Astrocyte (in vitro differentiated cells and primary cell): ENCODE measurements around the gene RTBDN. TPM values are rescaled to one million over a fixed set of nuclear protein-coding genes. Genes with fewer than 3 reads are reported as not detected.

Experiments used
- DNase-seq: peaks from one replicate; pipeline ENCODE4 v3.0.0-alpha.2; 2010; ENCODE audit warnings: low read depth
- FAIRE-seq: peaks from 2 replicates; lab custom pipeline; 2011; peaks lifted over from hg19 to GRCh38; lab: Jason Lieb, UNC
- H2AFZ ChIP-seq: 2 replicates; pipeline ENCODE4 v1.6.0; 2012; ENCODE audit warnings: low read depth, low read length, inconsistent platforms
- H3K27ac ChIP-seq: 2 replicates; pipeline ENCODE4 v1.5.1; 2011; ENCODE audit warnings: low read depth, low read length, inconsistent platforms
- H3K27me3 ChIP-seq: 2 replicates; pipeline ENCODE4 v1.6.0; 2011; ENCODE audit warnings: low read length, inconsistent platforms; ENCODE audit not compliant: insufficient read depth
- H3K36me3 ChIP-seq: 2 replicates; pipeline ENCODE4 v1.5.1; 2011; ENCODE audit warnings: low read length, inconsistent platforms; ENCODE audit not compliant: insufficient read depth
- H3K4me1 ChIP-seq: 2 replicates; pipeline ENCODE4 v1.5.1; 2011; ENCODE audit warnings: low read length, inconsistent platforms; ENCODE audit not compliant: insufficient read depth
- H3K4me2 ChIP-seq: 2 replicates; pipeline ENCODE4 v1.6.0; 2012; ENCODE audit warnings: low read length, inconsistent platforms
- H3K4me3 ChIP-seq: 2 replicates; pipeline ENCODE4 v1.5.1; 2011; ENCODE audit warnings: low read depth, mild to moderate bottlenecking, low read length, inconsistent platforms; ENCODE audit not compliant: insufficient read depth
- H3K79me2 ChIP-seq: 2 replicates; pipeline ENCODE4 v1.6.0; 2012; ENCODE audit warnings: mild to moderate bottlenecking, low read length, inconsistent platforms; ENCODE audit not compliant: insufficient read depth
- H3K9ac ChIP-seq: 2 replicates; pipeline ENCODE4 v1.6.0; 2012; ENCODE audit warnings: mild to moderate bottlenecking, low read length, inconsistent platforms
- H3K9me3 ChIP-seq: 2 replicates; pipeline ENCODE4 v1.5.1; 2012; ENCODE audit warnings: low read depth, mild to moderate bottlenecking, low read length, inconsistent platforms; ENCODE audit not compliant: insufficient read depth
- H4K20me1 ChIP-seq: 2 replicates; pipeline ENCODE4 v1.6.0; 2012; ENCODE audit warnings: low read length, inconsistent platforms; ENCODE audit not compliant: insufficient read depth
- H3K27ac Mint-ChIP-seq: one replicate; pipeline ENCODE4 v1.8.0; 2021; ENCODE audit warnings: mild to moderate bottlenecking, mixed read lengths; ENCODE audit not compliant: unreplicated experiment
- H3K27me3 Mint-ChIP-seq: one replicate; pipeline ENCODE4 v1.8.0; 2021; ENCODE audit warnings: low read depth, mixed read lengths; ENCODE audit not compliant: unreplicated experiment
- H3K36me3 Mint-ChIP-seq: one replicate; pipeline ENCODE4 v1.8.0; 2021; ENCODE audit warnings: low read depth, mixed read lengths; ENCODE audit not compliant: unreplicated experiment
- H3K4me1 Mint-ChIP-seq: one replicate; pipeline ENCODE4 v1.8.0; 2021; ENCODE audit warnings: low read depth, mixed read lengths; ENCODE audit not compliant: unreplicated experiment
- H3K4me3 Mint-ChIP-seq: one replicate; pipeline ENCODE4 v1.8.0; 2021; ENCODE audit warnings: mild to moderate bottlenecking, moderate library complexity, mixed read lengths; ENCODE audit not compliant: unreplicated experiment
- H3K9me3 Mint-ChIP-seq: one replicate; pipeline ENCODE4 v1.8.0; 2021; ENCODE audit warnings: mild to moderate bottlenecking, mixed read lengths; ENCODE audit not compliant: unreplicated experiment
- EZH2 ChIP-seq: IDR thresholded peaks from 2 replicates; pipeline ENCODE4 v1.6.1; 2012; ENCODE audit warnings: mild to moderate bottlenecking, low read length, inconsistent platforms; ENCODE audit not compliant: insufficient read depth
- total RNA-seq: library from RNA; stranded (reverse); gene quantifications from 2 replicates; pipeline ENCODE4 v1.2.1, GENCODE V29; 2021
- TF ChIP-seq, protein P1 (sequence below): IDR thresholded peaks from 2 replicates; pipeline ENCODE4 v1.5.1; 2011; ENCODE audit warnings: low read depth, mild to moderate bottlenecking, inconsistent platforms, low read length, moderate library complexity; ENCODE audit not compliant: insufficient read depth

Gene RTBDN
- total RNA-seq, 1 donor from 2014 or later = not detected

DNA sequence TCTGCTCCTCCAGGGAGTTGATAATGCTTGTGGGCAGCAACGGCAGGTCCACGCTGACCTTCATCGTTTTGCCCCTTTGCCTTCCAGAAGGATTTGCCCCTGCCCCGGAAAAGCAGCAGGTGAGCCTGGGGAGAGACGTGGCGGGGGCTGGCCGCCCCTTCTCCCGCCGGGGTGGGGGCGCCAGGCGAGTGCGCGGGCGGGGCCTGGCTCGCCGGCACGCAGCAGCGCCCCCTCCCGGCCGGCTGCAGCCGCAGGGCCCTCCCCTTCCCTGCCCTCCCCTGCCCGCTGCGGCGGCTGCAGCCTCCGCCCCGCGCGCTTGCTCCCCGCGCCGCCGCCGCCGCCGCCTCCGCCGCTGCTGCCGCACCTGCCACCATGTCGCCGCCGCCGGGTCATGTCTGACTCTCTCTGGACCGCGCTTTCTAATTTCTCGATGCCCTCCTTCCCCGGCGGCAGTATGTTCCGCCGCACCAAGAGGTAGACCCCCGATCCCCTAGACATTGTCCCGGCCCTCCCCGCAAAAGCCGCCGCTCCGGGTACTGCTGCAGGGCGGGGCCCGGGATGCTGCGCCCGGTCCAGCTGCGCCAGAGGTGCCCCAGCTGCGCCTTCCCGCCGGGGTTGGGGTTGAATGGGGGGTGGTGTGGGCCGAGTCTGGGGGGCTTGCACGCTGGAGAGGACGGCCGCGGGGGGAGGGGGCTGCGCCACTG lies 4.0 kb upstream of the RTBDN start, which contains the start of gene MAST1:
Gene MAST1 (plus strand): TSS at position 334 of the 704 bp plus-strand sequence. CDS start 58 bp downstream, at position 392.
- Histone ChIP-seq H3K4me3 (peak within 1 kb of the TSS; percentile 17), H2AFZ (no peak within 1 kb of the TSS), H3K79me2 (no peaks in the 10 kb centered on the region), H4K20me1 (no peaks in the 10 kb centered on the region), H3K9ac (no peak within 1 kb of the TSS), H3K36me3 (no peaks in the 10 kb centered on the region), H3K27me3 (peaks cover 53% of the 10 kb centered on the region), H3K9me3 (peaks cover 5% of the 10 kb centered on the region), H3K4me1 (peaks cover 4% of the 10 kb centered on the region), H3K27ac (no peak within 1 kb of the TSS), H3K4me2 (peak within 1 kb of the TSS; percentile 73)
- H3K4me3 Mint-ChIP-seq = peak within 1 kb of the TSS; percentile 82
- peaks cover 3% of the 10 kb centered on the region for H3K9me3 Mint-ChIP-seq
- peak within 1 kb of the TSS; percentile 14 for H3K27ac Mint-ChIP-seq
- no peaks in the 10 kb centered on the region for H3K36me3 Mint-ChIP-seq
- TF ChIP-seq EZH2 = peak; percentile 90
- TF ChIP-seq, protein P1, sequence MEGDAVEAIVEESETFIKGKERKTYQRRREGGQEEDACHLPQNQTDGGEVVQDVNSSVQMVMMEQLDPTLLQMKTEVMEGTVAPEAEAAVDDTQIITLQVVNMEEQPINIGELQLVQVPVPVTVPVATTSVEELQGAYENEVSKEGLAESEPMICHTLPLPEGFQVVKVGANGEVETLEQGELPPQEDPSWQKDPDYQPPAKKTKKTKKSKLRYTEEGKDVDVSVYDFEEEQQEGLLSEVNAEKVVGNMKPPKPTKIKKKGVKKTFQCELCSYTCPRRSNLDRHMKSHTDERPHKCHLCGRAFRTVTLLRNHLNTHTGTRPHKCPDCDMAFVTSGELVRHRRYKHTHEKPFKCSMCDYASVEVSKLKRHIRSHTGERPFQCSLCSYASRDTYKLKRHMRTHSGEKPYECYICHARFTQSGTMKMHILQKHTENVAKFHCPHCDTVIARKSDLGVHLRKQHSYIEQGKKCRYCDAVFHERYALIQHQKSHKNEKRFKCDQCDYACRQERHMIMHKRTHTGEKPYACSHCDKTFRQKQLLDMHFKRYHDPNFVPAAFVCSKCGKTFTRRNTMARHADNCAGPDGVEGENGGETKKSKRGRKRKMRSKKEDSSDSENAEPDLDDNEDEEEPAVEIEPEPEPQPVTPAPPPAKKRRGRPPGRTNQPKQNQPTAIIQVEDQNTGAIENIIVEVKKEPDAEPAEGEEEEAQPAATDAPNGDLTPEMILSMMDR = no peak
- FAIRE-seq = no peak
- no peaks in the 10 kb centered on the region for H3K4me1 Mint-ChIP-seq
- H3K27me3 Mint-ChIP-seq = peaks cover 27% of the 10 kb centered on the region
- DNase-seq = no peak

DNA sequence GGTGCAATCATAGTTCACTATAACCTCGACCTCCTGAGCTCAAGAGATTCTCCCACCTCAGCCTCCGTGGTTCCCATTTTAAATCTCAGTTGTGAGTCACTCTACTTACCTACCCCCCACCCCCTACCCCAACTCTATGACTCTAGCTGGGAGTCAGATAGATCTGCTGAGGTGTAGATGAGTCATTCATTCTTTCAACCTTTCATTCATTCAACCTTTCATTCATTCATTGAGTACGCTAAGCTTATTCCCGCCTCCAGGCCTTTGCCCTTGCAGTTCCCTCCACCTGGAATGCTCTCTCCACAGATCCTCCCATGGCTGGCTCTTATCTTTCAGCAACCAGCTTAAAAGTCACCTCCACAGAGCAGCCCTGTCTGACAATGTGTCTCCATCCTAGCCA lies 2.8 kb upstream of the RTBDN start:
- H3K4me3 ChIP-seq = no peak overlapping the region
- no peaks in the 10 kb centered on the region for H3K79me2 ChIP-seq
- no peak overlapping the region for H2AFZ ChIP-seq
- peaks cover 4% of the 10 kb centered on the region for H3K4me1 ChIP-seq
- no peaks in the 10 kb centered on the region for H3K36me3 Mint-ChIP-seq
- no peaks in the 10 kb centered on the region for H4K20me1 ChIP-seq
- peaks cover 3% of the 10 kb centered on the region for H3K9me3 Mint-ChIP-seq
- no peaks in the 10 kb centered on the region for H3K4me1 Mint-ChIP-seq
- H3K4me3 Mint-ChIP-seq = peak overlapping the region; percentile 58
- no peak for DNase-seq
- no peak for FAIRE-seq
- no peaks in the 10 kb centered on the region for H3K36me3 ChIP-seq
- H3K9ac ChIP-seq = no peak overlapping the region
- TF ChIP-seq EZH2 = no peak
- TF ChIP-seq, protein P1 = no peak
- no peak overlapping the region for H3K27ac Mint-ChIP-seq
- H3K9me3 ChIP-seq = peaks cover 5% of the 10 kb centered on the region
- no peak overlapping the region for H3K27ac ChIP-seq
- peaks cover 33% of the 10 kb centered on the region for H3K27me3 Mint-ChIP-seq
- H3K27me3 ChIP-seq = peaks cover 49% of the 10 kb centered on the region
- no peak overlapping the region for H3K4me2 ChIP-seq

DNA sequence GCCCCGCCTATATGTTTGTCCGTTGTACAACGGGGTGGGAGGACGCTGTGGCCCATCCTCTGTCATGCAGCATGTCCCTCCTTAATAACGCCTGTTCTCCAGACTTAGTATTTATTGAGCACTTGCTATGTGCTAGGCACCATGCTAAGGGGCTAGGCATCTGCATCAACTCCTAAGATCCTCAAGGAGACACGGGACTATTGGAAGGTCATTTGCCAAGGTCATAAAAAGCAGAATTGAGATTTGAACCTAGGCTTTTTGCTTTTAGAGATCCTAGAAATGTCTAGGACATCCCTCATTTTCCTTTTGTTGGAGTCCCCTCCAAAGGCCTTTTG lies 2.1 kb upstream of the RTBDN start:
- no peak overlapping the region for H3K27ac Mint-ChIP-seq
- H3K36me3 Mint-ChIP-seq = no peaks in the 10 kb centered on the region
- H3K27me3 Mint-ChIP-seq = peaks cover 37% of the 10 kb centered on the region
- TF ChIP-seq EZH2 = no peak
- TF ChIP-seq, protein P1 = no peak
- peak overlapping the region; percentile 60 for H3K4me3 Mint-ChIP-seq
- H3K9me3 Mint-ChIP-seq = peaks cover 3% of the 10 kb centered on the region
- H4K20me1 ChIP-seq = no peaks in the 10 kb centered on the region
- H3K79me2 ChIP-seq = no peaks in the 10 kb centered on the region
- no peak overlapping the region for H2AFZ ChIP-seq
- no peak overlapping the region for H3K4me3 ChIP-seq
- H3K4me1 ChIP-seq = peaks cover 4% of the 10 kb centered on the region
- no peaks in the 10 kb centered on the region for H3K4me1 Mint-ChIP-seq
- H3K27me3 ChIP-seq = peaks cover 57% of the 10 kb centered on the region
- H3K4me2 ChIP-seq = peak overlapping the region; percentile 20
- H3K36me3 ChIP-seq = no peaks in the 10 kb centered on the region
- H3K27ac ChIP-seq = no peak overlapping the region
- FAIRE-seq (no peak), DNase-seq (no peak)
- H3K9me3 ChIP-seq = peaks cover 5% of the 10 kb centered on the region
- no peak overlapping the region for H3K9ac ChIP-seq
